ENCODE measurements around the gene AHRR. TPM values are rescaled to one million over a fixed set of nuclear protein-coding genes. Genes with fewer than 3 reads are reported as not detected.

The AHRR gene
- total RNA-seq, 4 donors from 2014 or later, result 1.3 to 8.8 (median 1.5) TPM

- no peak for DNase-seq
- in situ Hi-C loops (cut with MboI; ENCODE audit: low pct_ligation_motif_present in 1 of 4, low pct_unique_long_range_greater_than_20kb in 1 of 4, low sequenced_read_pairs in 3 of 4), result no loop called here
- intact Hi-C loops (cut with DNase I; ENCODE audit: low total_unique reads), result no loop called here
Measured at GRCh38 chr5:418162-419121, 96.9 kb downstream of the AHRR start.

GRCh38 chr5:419970-420369 is 98.5 kb downstream of the AHRR start:
- intact Hi-C loops (cut with DNase I; ENCODE audit: low total_unique reads), result no loop called here
- H3K9me3 ChIP-seq, result no peaks in the 10 kb centered on the region
- H3K4me3 ChIP-seq, result no peak overlapping the region
- H3K4me1 ChIP-seq, result peaks cover 0 to 9% (median 0%) of the 10 kb centered on the region in 4 donors
- no peaks in the 10 kb centered on the region for H3K27me3 ChIP-seq
- H3K36me3 ChIP-seq, result no peaks in the 10 kb centered on the region
- DNase-seq, result no peak
- H3K27ac ChIP-seq, result no peak overlapping the region
- WGBS, 2 donors (ENCODE audit: low coverage in 1 of 2), result 79 to 100% methylated on average over 2 to 12 of the region's 12 CpGs
- in situ Hi-C loops (cut with MboI; ENCODE audit: low pct_ligation_motif_present in 1 of 4, low pct_unique_long_range_greater_than_20kb in 1 of 4, low sequenced_read_pairs in 3 of 4), result no loop called here
- TF ChIP-seq CTCF (IDR thresholded peaks at IDR 0.05) (no peak), POLR2AphosphoS5 (IDR thresholded peaks at IDR 0.05) (no peak), POLR2A (IDR thresholded peaks at IDR 0.05) (no peak), EP300 (IDR thresholded peaks at IDR 0.05; ENCODE audit: low read depth) (no peak)

More at GRCh38 chr5:418162-419121, 96.9 kb downstream of the AHRR start:
- H3K36me3 ChIP-seq, result no peaks in the 10 kb centered on the region
- H3K4me3 ChIP-seq, result no peak overlapping the region
- 76 to 90% methylated on average over 6 to 18 of the region's 18 CpGs for WGBS, 2 donors (ENCODE audit: low coverage in 1 of 2)
- H3K9me3 ChIP-seq, result no peaks in the 10 kb centered on the region
- peaks cover 0 to 23% (median 5%) of the 10 kb centered on the region in 4 donors for H3K4me1 ChIP-seq
- no peaks in the 10 kb centered on the region for H3K27me3 ChIP-seq
- H3K27ac ChIP-seq, result no peak overlapping the region
- TF ChIP-seq POLR2A (IDR thresholded peaks at IDR 0.05) (no peak), POLR2AphosphoS5 (IDR thresholded peaks at IDR 0.05) (no peak), CTCF (IDR thresholded peaks at IDR 0.05) (no peak), EP300 (IDR thresholded peaks at IDR 0.05; ENCODE audit: low read depth) (no peak)

GRCh38 chr5:420632-421286 is 99.2 kb downstream of the AHRR start:
- Histone ChIP-seq H3K36me3 (no peaks in the 10 kb centered on the region), H3K4me3 (no peak overlapping the region), H3K9me3 (no peaks in the 10 kb centered on the region), H3K27me3 (no peaks in the 10 kb centered on the region), H3K4me1 (peaks cover 0 to 5% (median 0%) of the 10 kb centered on the region in 4 donors), H3K27ac (no peak overlapping the region)
- intact Hi-C loops (cut with DNase I; ENCODE audit: low total_unique reads), result no loop called here
- in situ Hi-C loops (cut with MboI; ENCODE audit: low pct_ligation_motif_present in 1 of 4, low pct_unique_long_range_greater_than_20kb in 1 of 4, low sequenced_read_pairs in 3 of 4), result no loop called here
- no peak for TF ChIP-seq POLR2AphosphoS5 (IDR thresholded peaks at IDR 0.05)
- TF ChIP-seq POLR2A (IDR thresholded peaks at IDR 0.05), result no peak
- TF ChIP-seq EP300 (IDR thresholded peaks at IDR 0.05; ENCODE audit: low read depth), result no peak
- no peak for TF ChIP-seq CTCF (IDR thresholded peaks at IDR 0.05)
- no peak for DNase-seq
- 92% methylated on average over 51 of the region's 52 CpGs; no CpG with 5 or more reads in 1 of the 2 donors for WGBS, 2 donors (ENCODE audit: low coverage in 1 of 2)

GRCh38 chr5:421287-421880 is 99.9 kb downstream of the AHRR start:
- in situ Hi-C loops (cut with MboI; ENCODE audit: low pct_ligation_motif_present in 1 of 4, low pct_unique_long_range_greater_than_20kb in 1 of 4, low sequenced_read_pairs in 3 of 4), result no loop called here
- Histone ChIP-seq H3K9me3 (no peaks in the 10 kb centered on the region), H3K4me3 (no peak overlapping the region), H3K27me3 (no peaks in the 10 kb centered on the region), H3K4me1 (no peaks in the 10 kb centered on the region), H3K36me3 (no peaks in the 10 kb centered on the region), H3K27ac (no peak overlapping the region)
- DNase-seq, result no peak
- intact Hi-C loops (cut with DNase I; ENCODE audit: low total_unique reads), result no loop called here
- TF ChIP-seq CTCF (IDR thresholded peaks at IDR 0.05), result no peak
- no peak for TF ChIP-seq POLR2A (IDR thresholded peaks at IDR 0.05)
- no peak for TF ChIP-seq EP300 (IDR thresholded peaks at IDR 0.05; ENCODE audit: low read depth)
- TF ChIP-seq POLR2AphosphoS5 (IDR thresholded peaks at IDR 0.05), result no peak
- WGBS, 2 donors (ENCODE audit: low coverage in 1 of 2), result 85 to 93% methylated on average over 4 to 30 of the region's 34 CpGs

All from transverse colon (tissue), 4 donors.